Osteocyte (in vitro differentiated cells): ENCODE measurements around the gene FHIT. TPM values are rescaled to one million over a fixed set of nuclear protein-coding genes. Genes with fewer than 3 reads are reported as not detected.

ENCODE experiments used
- DNase-seq: peaks from one replicate; pipeline ENCODE4 v3.0.0; 2021; ENCODE audit warnings: mixed read lengths; ENCODE audit not compliant: unreplicated experiment; ENCODE audit errors: extremely low spot score
- H3K27ac Mint-ChIP-seq: one replicate; pipeline ENCODE4 v1.8.0; 2021; ENCODE audit warnings: mild to moderate bottlenecking, mixed read lengths; ENCODE audit not compliant: unreplicated experiment
- H3K27me3 Mint-ChIP-seq: one replicate; pipeline ENCODE4 v1.8.0; 2021; ENCODE audit warnings: mixed read lengths; ENCODE audit not compliant: unreplicated experiment
- H3K36me3 Mint-ChIP-seq: one replicate; pipeline ENCODE4 v1.8.0; 2021; ENCODE audit warnings: mixed read lengths; ENCODE audit not compliant: unreplicated experiment
- H3K4me1 Mint-ChIP-seq: one replicate; pipeline ENCODE4 v1.8.0; 2021; ENCODE audit warnings: mixed read lengths; ENCODE audit not compliant: unreplicated experiment
- H3K4me3 Mint-ChIP-seq: one replicate; pipeline ENCODE4 v1.8.0; 2021; ENCODE audit warnings: mild to moderate bottlenecking, moderate library complexity, mixed read lengths; ENCODE audit not compliant: unreplicated experiment
- H3K9me3 Mint-ChIP-seq: one replicate; pipeline ENCODE4 v1.8.0; 2021; ENCODE audit warnings: mixed read lengths; ENCODE audit not compliant: unreplicated experiment
- total RNA-seq: library from RNA; stranded (reverse); gene quantifications from 2 replicates; pipeline ENCODE4 v1.2.1, GENCODE V29; 2021
- TF ChIP-seq, protein P1 (sequence below): fragments of 200-600 bp; sonication (generic); IDR thresholded peaks from 2 replicates; pipeline ENCODE4 v1.5.0; 2021; ENCODE audit warnings: antibody characterized with exemption, mild to moderate bottlenecking, moderate library complexity

The FHIT gene
- total RNA-seq, 1 donor from 2014 or later = 2.3 TPM

DNA sequence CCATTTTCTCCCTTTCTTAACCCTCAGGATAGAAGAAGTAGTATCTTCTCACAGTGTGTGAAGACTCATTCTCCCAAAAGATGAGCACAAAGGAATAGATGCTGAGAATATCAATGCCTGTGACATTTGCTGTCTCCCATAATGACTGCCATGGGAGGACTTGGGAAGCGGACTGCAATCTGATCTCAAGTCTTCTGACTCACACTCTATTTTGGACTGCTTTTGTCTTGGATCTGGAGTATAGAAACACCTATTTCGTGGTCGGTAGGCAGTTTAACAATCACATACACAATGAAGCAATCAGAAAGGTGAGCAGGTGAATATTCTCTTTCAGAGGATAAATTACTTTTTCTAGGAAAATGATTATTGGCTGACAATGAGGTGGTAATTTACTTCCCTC lies 852.0 kb downstream of the FHIT start:
- H3K36me3 Mint-ChIP-seq = no peaks in the 10 kb centered on the region
- no peaks in the 10 kb centered on the region for H3K4me1 Mint-ChIP-seq
- DNase-seq = no peak
- H3K4me3 Mint-ChIP-seq = no peak overlapping the region
- H3K9me3 Mint-ChIP-seq = no peaks in the 10 kb centered on the region
- peaks cover 31% of the 10 kb centered on the region for H3K27me3 Mint-ChIP-seq
- TF ChIP-seq, protein P1, sequence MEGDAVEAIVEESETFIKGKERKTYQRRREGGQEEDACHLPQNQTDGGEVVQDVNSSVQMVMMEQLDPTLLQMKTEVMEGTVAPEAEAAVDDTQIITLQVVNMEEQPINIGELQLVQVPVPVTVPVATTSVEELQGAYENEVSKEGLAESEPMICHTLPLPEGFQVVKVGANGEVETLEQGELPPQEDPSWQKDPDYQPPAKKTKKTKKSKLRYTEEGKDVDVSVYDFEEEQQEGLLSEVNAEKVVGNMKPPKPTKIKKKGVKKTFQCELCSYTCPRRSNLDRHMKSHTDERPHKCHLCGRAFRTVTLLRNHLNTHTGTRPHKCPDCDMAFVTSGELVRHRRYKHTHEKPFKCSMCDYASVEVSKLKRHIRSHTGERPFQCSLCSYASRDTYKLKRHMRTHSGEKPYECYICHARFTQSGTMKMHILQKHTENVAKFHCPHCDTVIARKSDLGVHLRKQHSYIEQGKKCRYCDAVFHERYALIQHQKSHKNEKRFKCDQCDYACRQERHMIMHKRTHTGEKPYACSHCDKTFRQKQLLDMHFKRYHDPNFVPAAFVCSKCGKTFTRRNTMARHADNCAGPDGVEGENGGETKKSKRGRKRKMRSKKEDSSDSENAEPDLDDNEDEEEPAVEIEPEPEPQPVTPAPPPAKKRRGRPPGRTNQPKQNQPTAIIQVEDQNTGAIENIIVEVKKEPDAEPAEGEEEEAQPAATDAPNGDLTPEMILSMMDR = no peak
- no peak overlapping the region for H3K27ac Mint-ChIP-seq

DNA sequence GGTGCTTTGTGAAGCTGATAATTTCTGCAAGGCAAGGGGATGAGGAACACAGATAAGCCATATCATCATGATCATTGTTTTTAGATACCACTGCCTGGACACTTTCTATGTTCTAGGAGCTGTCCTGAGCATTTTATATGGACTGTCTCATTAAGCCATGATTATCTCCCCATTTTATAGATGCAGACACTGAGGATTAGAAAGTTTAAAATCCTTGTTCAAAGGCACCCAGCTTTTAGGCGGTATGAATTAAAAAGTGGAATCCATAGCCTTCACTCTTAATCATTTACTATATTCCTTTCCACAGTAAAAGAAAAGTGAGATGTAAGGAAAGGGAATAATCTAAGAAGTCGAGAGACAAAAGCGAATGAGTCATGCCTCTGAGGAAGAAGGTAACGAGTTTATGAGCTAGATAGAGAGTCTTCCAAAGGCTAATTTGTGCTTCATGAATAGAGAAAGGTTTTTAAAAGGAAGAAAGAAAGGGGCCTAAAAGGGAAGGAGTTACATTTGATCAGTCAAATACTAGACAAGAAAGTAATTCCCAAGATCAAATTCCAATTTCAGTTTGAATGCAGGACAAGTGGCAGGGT lies 856.0 kb downstream of the FHIT start:
- Mint-ChIP-seq H3K27me3 (peaks cover 23% of the 10 kb centered on the region), H3K4me1 (no peaks in the 10 kb centered on the region), H3K9me3 (no peaks in the 10 kb centered on the region), H3K36me3 (no peaks in the 10 kb centered on the region), H3K27ac (no peak overlapping the region), H3K4me3 (no peak overlapping the region)
- TF ChIP-seq, protein P1 = no peak
- DNase-seq = no peak

DNA sequence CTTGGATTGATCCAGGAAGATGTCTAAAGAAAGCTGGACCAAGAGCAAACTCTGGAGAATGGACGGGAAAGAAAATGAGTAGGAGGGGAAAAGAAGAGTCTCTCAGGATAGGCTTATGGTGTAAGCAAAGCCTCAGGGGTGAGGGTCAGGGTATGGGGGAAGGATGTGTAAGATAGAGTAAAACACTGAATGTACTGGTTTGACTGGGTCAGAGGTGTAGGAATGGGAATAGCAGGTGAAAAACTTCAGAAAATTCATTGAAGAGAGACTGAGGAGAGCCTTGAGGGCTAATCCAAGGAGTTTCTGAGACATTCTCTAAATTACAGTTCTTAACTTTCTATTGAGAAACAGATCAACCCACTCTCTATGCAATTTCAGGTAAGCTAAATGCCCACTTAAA lies 857.3 kb downstream of the FHIT start:
- TF ChIP-seq, protein P1 = no peak
- no peak overlapping the region for H3K4me3 Mint-ChIP-seq
- DNase-seq = no peak
- no peaks in the 10 kb centered on the region for H3K9me3 Mint-ChIP-seq
- no peaks in the 10 kb centered on the region for H3K36me3 Mint-ChIP-seq
- H3K27me3 Mint-ChIP-seq = peaks cover 21% of the 10 kb centered on the region
- no peaks in the 10 kb centered on the region for H3K4me1 Mint-ChIP-seq
- no peak overlapping the region for H3K27ac Mint-ChIP-seq

DNA sequence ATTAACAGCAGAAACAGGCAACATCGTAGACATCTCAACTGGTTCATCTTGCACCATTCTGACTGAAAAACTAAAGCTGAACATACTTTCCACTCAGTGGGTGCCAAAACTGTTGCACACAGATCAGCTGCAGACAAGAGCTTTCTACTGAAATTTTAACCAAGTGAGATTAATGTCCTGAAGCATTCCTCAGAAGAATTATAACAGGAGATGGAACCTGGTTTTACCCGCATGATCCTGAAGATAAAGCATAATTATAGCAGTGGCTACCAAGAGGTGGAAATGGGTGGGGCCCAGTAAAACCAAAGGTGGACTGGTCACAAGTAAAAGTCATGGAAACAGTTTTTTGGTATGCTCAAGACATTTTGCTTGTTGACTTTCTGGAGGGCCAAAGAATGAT lies 858.8 kb downstream of the FHIT start:
- H3K4me3 Mint-ChIP-seq = no peak overlapping the region
- no peaks in the 10 kb centered on the region for H3K4me1 Mint-ChIP-seq
- no peaks in the 10 kb centered on the region for H3K36me3 Mint-ChIP-seq
- H3K27me3 Mint-ChIP-seq = peaks cover 14% of the 10 kb centered on the region
- no peak for DNase-seq
- TF ChIP-seq, protein P1 = no peak
- no peaks in the 10 kb centered on the region for H3K9me3 Mint-ChIP-seq
- H3K27ac Mint-ChIP-seq = no peak overlapping the region

DNA sequence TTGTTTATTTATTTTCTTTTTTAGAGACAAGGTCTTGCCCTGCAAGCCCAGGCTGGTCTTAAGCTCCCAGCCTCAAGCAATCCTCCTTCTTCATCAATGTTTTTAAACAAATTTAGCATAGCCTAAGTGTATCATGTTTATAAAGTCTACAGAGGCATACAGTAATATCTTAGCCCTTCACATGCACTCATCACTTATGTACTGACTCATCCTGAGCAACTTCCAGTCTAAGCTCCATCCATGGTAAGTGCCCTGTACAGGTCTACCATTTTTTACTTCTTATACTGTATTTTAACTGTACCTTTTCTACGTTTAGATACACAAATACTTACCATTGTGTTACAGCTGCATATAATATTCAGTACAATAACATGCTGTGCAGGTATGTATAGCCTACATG lies 860.0 kb downstream of the FHIT start:
- no peak for DNase-seq
- Mint-ChIP-seq H3K9me3 (no peaks in the 10 kb centered on the region), H3K4me3 (no peak overlapping the region), H3K27me3 (peaks cover 8% of the 10 kb centered on the region), H3K4me1 (no peaks in the 10 kb centered on the region), H3K27ac (no peak overlapping the region), H3K36me3 (no peaks in the 10 kb centered on the region)
- TF ChIP-seq, protein P1 = no peak
